ENCODE data around the gene ATP2B2.

The ATP2B2 gene

GRCh38 chr3:10468613-10469354 lies 36.6 kb downstream of the ATP2B2 start:
- no peak for DNase-seq

- no peak for DNase-seq
Observed at GRCh38 chr3:10467904-10468612, 37.3 kb downstream of the ATP2B2 start.

GRCh38 chr3:10467204-10467603 lies 38.2 kb downstream of the ATP2B2 start:
- DNase-seq = no peak

GRCh38 chr3:10466186-10466585 lies 39.2 kb downstream of the ATP2B2 start:
- DNase-seq = no peak

- DNase-seq = no peak
Observed at GRCh38 chr3:10465161-10465560, 40.2 kb downstream of the ATP2B2 start.

GRCh38 chr3:10463533-10464434 lies 41.6 kb downstream of the ATP2B2 start:
- DNase-seq = no peak

- DNase-seq = no peak
Observed at GRCh38 chr3:10462641-10463532, 42.5 kb downstream of the ATP2B2 start.

GRCh38 chr3:10460951-10461545 lies 44.3 kb downstream of the ATP2B2 start:
- no peak for DNase-seq

- DNase-seq = peak; percentile 79
Observed at GRCh38 chr3:10459954-10460754, 45.2 kb downstream of the ATP2B2 start.

GRCh38 chr3:10457560-10457959 lies 47.8 kb downstream of the ATP2B2 start:
- no peak for DNase-seq

- DNase-seq = no peak
Observed at GRCh38 chr3:10456981-10457380, 48.4 kb downstream of the ATP2B2 start.

GRCh38 chr3:10455545-10455914 lies 49.9 kb downstream of the ATP2B2 start:
- DNase-seq = no peak

GRCh38 chr3:10454907-10455544 lies 50.4 kb downstream of the ATP2B2 start:
- no peak for DNase-seq

GRCh38 chr3:10453431-10454163 lies 51.8 kb downstream of the ATP2B2 start:
- DNase-seq = no peak

- DNase-seq = no peak
Observed at GRCh38 chr3:10450494-10451440, 54.6 kb downstream of the ATP2B2 start.

GRCh38 chr3:10449436-10449835 lies 56.0 kb downstream of the ATP2B2 start:
- DNase-seq = no peak

- no peak for DNase-seq
Observed at GRCh38 chr3:10448544-10448943, 56.8 kb downstream of the ATP2B2 start.

GRCh38 chr3:10447527-10448260 lies 57.7 kb downstream of the ATP2B2 start:
- DNase-seq = no peak
